ENCODE results near the gene ACTBL2.

- TF ChIP-seq CTCF (IDR thresholded peaks at IDR 0.05; ENCODE audit: poor library complexity) (no peak), EZH2phosphoT487 (IDR thresholded peaks at IDR 0.05; ENCODE audit: low read depth, severe bottlenecking, unreplicated experiment) (no peak)
Measured at GRCh38 chr5:57509501-57510260, 27.1 kb upstream of the ACTBL2 start.
